K562 (cell line): Measurements from ENCODE around the gene CDH5.

ENCODE experiments used
- EZH2 ChIP-seq: IDR thresholded peaks from 2 replicates; pipeline ENCODE4 v1.6.1; 2012; ENCODE audit warnings: low read depth, mild to moderate bottlenecking, inconsistent platforms, low read length, borderline replicate concordance
- POLR2A ChIP-seq: fragments of 450-650 bp; conservative IDR thresholded peaks from 2 replicates; pipeline ENCODE4 v1.6.1; 2016

DNA sequence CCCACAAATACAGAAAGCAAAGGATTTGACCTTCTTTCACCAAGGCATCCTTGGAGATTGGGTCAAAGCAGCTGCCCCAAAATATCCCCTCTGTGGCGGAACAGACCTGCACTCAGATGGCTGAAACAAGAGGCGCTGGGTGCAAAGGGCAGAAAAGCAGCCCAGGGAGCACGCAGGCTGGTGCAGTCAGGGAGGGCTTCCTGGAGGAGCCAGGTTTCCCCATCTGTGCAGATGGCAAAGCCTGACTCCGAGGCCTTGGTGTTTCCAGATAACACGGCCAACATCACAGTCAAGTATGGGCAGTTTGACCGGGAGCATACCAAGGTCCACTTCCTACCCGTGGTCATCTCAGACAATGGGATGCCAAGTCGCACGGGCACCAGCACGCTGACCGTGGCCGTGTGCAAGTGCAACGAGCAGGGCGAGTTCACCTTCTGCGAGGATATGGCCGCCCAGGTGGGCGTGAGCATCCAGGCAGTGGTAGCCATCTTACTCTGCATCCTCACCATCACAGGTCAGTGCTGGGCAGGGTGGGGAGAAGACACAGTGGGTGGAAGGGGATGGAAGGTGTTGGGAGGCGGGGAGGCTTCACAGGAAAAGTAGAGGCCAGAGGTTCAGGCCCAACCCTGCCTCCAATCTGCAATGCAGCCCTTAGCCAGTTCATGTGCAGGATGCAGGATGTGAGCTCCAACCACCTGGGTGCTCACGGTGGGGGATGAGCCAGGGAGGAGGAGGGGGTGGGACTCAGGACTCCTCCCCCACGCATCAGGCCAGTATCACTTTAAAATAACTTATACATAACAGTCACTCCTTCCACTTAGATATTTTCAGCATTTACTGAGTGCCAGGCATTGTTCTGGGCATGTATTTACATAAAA lies 34.3 kb downstream of the CDH5 start:
- no peak for TF ChIP-seq EZH2
- TF ChIP-seq POLR2A, result no peak
